Ectodermal cell (in vitro differentiated cells): Measurements from ENCODE around the gene SNCB.
A peak's percentile ranks its signal among the peaks of the same experiment; 100 is the strongest.

Experiments used
- H3K27ac ChIP-seq: 2 replicates; pipeline ENCODE4 v1.7.0; 2013; ENCODE audit warnings: mild to moderate bottlenecking, low read depth, low read length; ENCODE audit not compliant: insufficient read depth, poor library complexity, severe bottlenecking
- H3K27me3 ChIP-seq: 2 replicates; pipeline ENCODE4 v1.7.0; 2013; ENCODE audit warnings: mild to moderate bottlenecking, low read length; ENCODE audit not compliant: insufficient read depth, control insufficient read depth, poor library complexity, severe bottlenecking
- H3K36me3 ChIP-seq: one replicate; pipeline ENCODE4 v1.7.0; 2013; ENCODE audit warnings: low read length; ENCODE audit not compliant: control insufficient read depth, insufficient read depth
- H3K4me1 ChIP-seq: one replicate; pipeline ENCODE4 v1.7.0; 2013; ENCODE audit warnings: low read length; ENCODE audit not compliant: control insufficient read depth, insufficient read depth
- H3K4me3 ChIP-seq: 2 replicates; pipeline ENCODE4 v1.7.0; 2013; ENCODE audit warnings: low read depth, low read length, control low read depth; ENCODE audit not compliant: insufficient read depth
- H3K9me3 ChIP-seq: 2 replicates; pipeline ENCODE4 v1.7.0; 2013; ENCODE audit warnings: mild to moderate bottlenecking, low read length, moderate library complexity; ENCODE audit not compliant: control insufficient read depth
- WGBS, 2 experiments: methylation state at CpG; one replicate each; pipeline ENCODE4 v1.1.7; 2013; ENCODE audit warnings: missing lambda C conversion rate in 2 of 2; 5-methylcytosine and 5-hydroxymethylcytosine counted together

The SNCB gene

GRCh38 chr5:176632745-176633144 is 2.4 kb upstream of the SNCB start:
- Histone ChIP-seq H3K4me1 (peaks cover 26% of the 10 kb centered on the region), H3K36me3 (no peaks in the 10 kb centered on the region), H3K4me3 (no peak overlapping the region), H3K27ac (no peak overlapping the region), H3K27me3 (peaks cover 46% of the 10 kb centered on the region), H3K9me3 (no peaks in the 10 kb centered on the region)
- 88 to 94% methylated on average over 2 of the region's 2 CpGs for WGBS, 2 experiments

GRCh38 chr5:176631383-176632200 is 1.3 kb upstream of the SNCB start:
- WGBS, 2 experiments: 93% methylated on average over 7 of the region's 7 CpGs
- peaks cover 57% of the 10 kb centered on the region for H3K27me3 ChIP-seq
- H3K4me3 ChIP-seq: no peak overlapping the region
- no peaks in the 10 kb centered on the region for H3K9me3 ChIP-seq
- H3K36me3 ChIP-seq: no peaks in the 10 kb centered on the region
- H3K4me1 ChIP-seq: peaks cover 22% of the 10 kb centered on the region
- no peak overlapping the region for H3K27ac ChIP-seq

- no peaks in the 10 kb centered on the region for H3K9me3 ChIP-seq
- H3K27ac ChIP-seq: no peak overlapping the region
- H3K27me3 ChIP-seq: peaks cover 64% of the 10 kb centered on the region
- 11 to 12% methylated on average over 20 of the region's 20 CpGs for WGBS, 2 experiments
- H3K4me3 ChIP-seq: peak overlapping the region; percentile 44
- peaks cover 28% of the 10 kb centered on the region for H3K4me1 ChIP-seq
- no peaks in the 10 kb centered on the region for H3K36me3 ChIP-seq
Observed at GRCh38 chr5:176630681-176631222, 418 bp upstream of the SNCB start.

GRCh38 chr5:176629317-176629852 is 949 bp downstream of the SNCB start:
- H3K9me3 ChIP-seq: no peaks in the 10 kb centered on the region
- peaks cover 73% of the 10 kb centered on the region for H3K27me3 ChIP-seq
- H3K4me3 ChIP-seq: peak overlapping the region; percentile 44
- peaks cover 28% of the 10 kb centered on the region for H3K4me1 ChIP-seq
- WGBS, 2 experiments: 5% methylated on average over 34 of the region's 34 CpGs
- no peaks in the 10 kb centered on the region for H3K36me3 ChIP-seq
- no peak overlapping the region for H3K27ac ChIP-seq

- Histone ChIP-seq H3K9me3 (no peaks in the 10 kb centered on the region), H3K4me3 (no peak overlapping the region), H3K4me1 (peaks cover 23% of the 10 kb centered on the region), H3K36me3 (no peaks in the 10 kb centered on the region), H3K27me3 (peaks cover 69% of the 10 kb centered on the region), H3K27ac (no peak overlapping the region)
- 58 to 63% methylated on average over 13 of the region's 13 CpGs for WGBS, 2 experiments
Observed at GRCh38 chr5:176628406-176629228, 1.7 kb downstream of the SNCB start.

- 82 to 89% methylated on average over 4 to 5 of the region's 5 CpGs for WGBS, 2 experiments
- no peak overlapping the region for H3K4me3 ChIP-seq
Observed at GRCh38 chr5:176627582-176627981, 2.8 kb downstream of the SNCB start.

GRCh38 chr5:176626876-176627236 is 3.5 kb downstream of the SNCB start:
- H3K4me3 ChIP-seq: no peak overlapping the region
- H3K9me3 ChIP-seq: no peaks in the 10 kb centered on the region
- WGBS, 2 experiments: 81 to 90% methylated on average over 6 of the region's 7 CpGs
- H3K27me3 ChIP-seq: peaks cover 72% of the 10 kb centered on the region
- H3K27ac ChIP-seq: no peak overlapping the region
- peaks cover 23% of the 10 kb centered on the region for H3K4me1 ChIP-seq
- no peaks in the 10 kb centered on the region for H3K36me3 ChIP-seq

More at GRCh38 chr5:176627582-176627981, 2.8 kb downstream of the SNCB start:
- no peaks in the 10 kb centered on the region for H3K36me3 ChIP-seq
- peaks cover 23% of the 10 kb centered on the region for H3K4me1 ChIP-seq
- peaks cover 69% of the 10 kb centered on the region for H3K27me3 ChIP-seq
- no peaks in the 10 kb centered on the region for H3K9me3 ChIP-seq
- H3K27ac ChIP-seq: no peak overlapping the region

- Histone ChIP-seq H3K27ac (no peak overlapping the region), H3K9me3 (no peaks in the 10 kb centered on the region), H3K27me3 (peaks cover 72% of the 10 kb centered on the region), H3K4me1 (peaks cover 23% of the 10 kb centered on the region), H3K36me3 (no peaks in the 10 kb centered on the region), H3K4me3 (no peak overlapping the region)
- 72 to 74% methylated on average over 25 of the region's 25 CpGs for WGBS, 2 experiments
Observed at GRCh38 chr5:176625966-176626875, 4.1 kb downstream of the SNCB start.

- Histone ChIP-seq H3K9me3 (no peaks in the 10 kb centered on the region), H3K4me3 (no peak overlapping the region), H3K27ac (no peak overlapping the region), H3K36me3 (no peaks in the 10 kb centered on the region), H3K4me1 (peaks cover 19% of the 10 kb centered on the region), H3K27me3 (peaks cover 72% of the 10 kb centered on the region)
- 89 to 90% methylated on average over 2 of the region's 2 CpGs for WGBS, 2 experiments
Observed at GRCh38 chr5:176625512-176625911, 4.8 kb downstream of the SNCB start.
